ENCODE data around the gene KCNJ16. TPM values are rescaled to one million over a fixed set of nuclear protein-coding genes. Genes with fewer than 3 reads are reported as not detected.

Gene KCNJ16
- total RNA-seq, 2 donors from 2014 or later, result not detected

DNA sequence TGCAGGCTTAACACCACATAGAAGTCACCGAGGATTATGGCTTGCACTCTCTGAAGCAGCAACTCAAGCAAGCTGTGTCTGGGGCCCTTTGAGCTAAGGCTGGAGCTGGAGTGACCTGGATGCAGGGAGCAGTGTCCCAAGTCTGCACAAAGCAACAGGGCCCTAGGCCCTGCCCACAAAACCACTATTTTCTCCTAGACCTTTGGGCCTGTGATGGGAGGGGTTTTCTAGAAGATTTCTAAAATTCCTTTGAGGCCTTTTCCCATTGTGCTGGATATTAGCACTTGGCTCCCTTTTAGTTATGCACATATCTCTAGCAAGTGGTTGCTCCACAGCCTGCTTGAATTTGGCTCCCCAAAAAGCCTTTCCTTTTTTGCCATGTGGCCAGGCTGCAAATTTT, 44.5 kb downstream of the KCNJ16 start:
- Mint-ChIP-seq H3K27ac (no peak overlapping the region), H3K9me3 (no peaks in the 10 kb centered on the region), H3K4me1 (no peaks in the 10 kb centered on the region), H3K36me3 (ENCODE audit: low read depth) (no peaks in the 10 kb centered on the region), H3K4me3 (no peak overlapping the region), H3K27me3 (peaks cover 3% of the 10 kb centered on the region)
- ATAC-seq (replicated peaks), result no peak

DNA sequence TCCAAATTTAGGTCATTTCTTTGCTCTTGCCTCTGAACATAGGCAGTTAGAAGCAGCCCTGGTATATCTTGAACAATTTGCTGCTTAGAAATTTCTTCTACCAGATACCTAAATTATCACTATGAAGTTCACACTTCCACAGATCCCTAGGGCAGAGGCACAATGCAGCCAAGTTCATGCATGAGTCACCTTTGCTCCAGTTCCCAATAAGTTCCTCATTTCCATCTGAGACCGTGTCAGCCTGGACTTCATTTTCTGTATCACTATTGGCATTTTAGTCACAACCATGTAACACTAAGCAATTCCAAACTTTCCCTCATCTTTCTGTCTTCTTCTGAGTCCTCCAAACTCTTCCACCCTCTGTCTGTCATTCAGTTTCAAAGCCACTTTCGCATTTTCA, 45.0 kb downstream of the KCNJ16 start:
- Mint-ChIP-seq H3K9me3 (no peaks in the 10 kb centered on the region), H3K4me3 (no peak overlapping the region), H3K27ac (no peak overlapping the region), H3K27me3 (peaks cover 3% of the 10 kb centered on the region), H3K4me1 (no peaks in the 10 kb centered on the region), H3K36me3 (ENCODE audit: low read depth) (no peaks in the 10 kb centered on the region)
- ATAC-seq (replicated peaks), result no peak

DNA sequence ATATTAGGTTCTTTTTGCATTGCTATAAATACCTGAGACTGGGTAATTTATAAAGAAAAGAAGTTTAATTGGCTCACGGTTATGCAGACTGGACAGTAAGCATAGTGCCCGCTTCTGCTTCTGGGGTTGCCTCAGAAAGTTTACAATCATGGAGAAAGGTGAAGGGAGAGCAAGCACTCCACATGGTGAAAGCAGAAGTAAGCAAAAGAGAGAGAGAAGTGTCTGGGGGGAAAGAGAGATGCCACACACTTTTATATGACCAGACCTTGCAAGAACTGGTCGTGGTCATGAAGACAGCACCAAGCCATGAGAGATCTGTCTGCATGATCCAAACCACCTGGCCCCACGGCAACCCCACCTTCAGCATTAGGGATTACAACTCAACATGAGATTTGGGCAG, 45.4 kb downstream of the KCNJ16 start:
- Mint-ChIP-seq H3K9me3 (no peaks in the 10 kb centered on the region), H3K27me3 (peaks cover 3% of the 10 kb centered on the region), H3K27ac (no peak overlapping the region), H3K4me1 (no peaks in the 10 kb centered on the region), H3K36me3 (ENCODE audit: low read depth) (no peaks in the 10 kb centered on the region), H3K4me3 (no peak overlapping the region)
- ATAC-seq (replicated peaks), result no peak

DNA sequence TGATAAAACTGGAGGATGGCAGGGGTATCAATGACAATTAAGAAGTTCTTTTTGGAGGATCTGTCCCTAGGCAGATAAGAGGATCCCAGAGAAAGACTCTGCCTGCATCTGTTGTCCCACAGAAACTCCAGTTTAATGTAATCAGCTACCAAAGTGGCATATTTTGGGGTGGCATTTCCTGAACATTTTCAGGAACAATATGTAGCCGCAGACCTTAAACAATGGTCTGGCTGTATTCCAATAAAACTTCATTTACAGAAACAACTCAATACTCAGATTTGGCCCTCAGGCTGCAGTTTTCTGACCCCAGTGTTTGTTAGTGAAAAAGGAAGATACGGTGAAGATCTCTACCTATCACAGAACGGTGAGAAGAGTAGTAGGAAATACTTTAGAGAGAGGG, 46.1 kb downstream of the KCNJ16 start:
- H3K27me3 Mint-ChIP-seq, result peaks cover 3% of the 10 kb centered on the region
- no peak overlapping the region for H3K27ac Mint-ChIP-seq
- no peaks in the 10 kb centered on the region for H3K9me3 Mint-ChIP-seq
- ATAC-seq (replicated peaks), result no peak
- no peaks in the 10 kb centered on the region for H3K4me1 Mint-ChIP-seq
- no peak overlapping the region for H3K4me3 Mint-ChIP-seq
- no peaks in the 10 kb centered on the region for H3K36me3 Mint-ChIP-seq (ENCODE audit: low read depth)

DNA sequence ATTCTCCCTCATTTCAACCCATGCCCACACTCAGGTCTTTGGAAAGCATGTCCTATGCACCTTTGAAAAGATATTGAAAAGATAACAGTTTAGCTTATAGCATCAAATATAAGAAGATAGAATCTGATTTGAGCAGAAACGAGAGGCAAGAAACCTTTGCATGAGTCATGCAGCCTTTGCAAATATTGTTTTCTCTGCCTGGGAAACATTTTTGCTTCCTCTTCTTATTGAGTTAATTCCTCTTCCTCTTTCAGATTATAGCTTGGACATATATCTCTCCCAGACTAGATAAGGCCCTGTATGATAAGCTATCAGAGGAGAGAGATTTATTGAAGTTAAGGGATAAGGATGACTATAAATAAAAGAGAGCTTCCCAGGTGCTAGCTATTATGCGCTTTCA, 48.2 kb downstream of the KCNJ16 start:
- H3K27me3 Mint-ChIP-seq, result peaks cover 3% of the 10 kb centered on the region
- H3K36me3 Mint-ChIP-seq (ENCODE audit: low read depth), result no peaks in the 10 kb centered on the region
- ATAC-seq (replicated peaks), result no peak
- H3K9me3 Mint-ChIP-seq, result no peaks in the 10 kb centered on the region
- no peak overlapping the region for H3K4me3 Mint-ChIP-seq
- H3K4me1 Mint-ChIP-seq, result no peaks in the 10 kb centered on the region
- H3K27ac Mint-ChIP-seq, result no peak overlapping the region

DNA sequence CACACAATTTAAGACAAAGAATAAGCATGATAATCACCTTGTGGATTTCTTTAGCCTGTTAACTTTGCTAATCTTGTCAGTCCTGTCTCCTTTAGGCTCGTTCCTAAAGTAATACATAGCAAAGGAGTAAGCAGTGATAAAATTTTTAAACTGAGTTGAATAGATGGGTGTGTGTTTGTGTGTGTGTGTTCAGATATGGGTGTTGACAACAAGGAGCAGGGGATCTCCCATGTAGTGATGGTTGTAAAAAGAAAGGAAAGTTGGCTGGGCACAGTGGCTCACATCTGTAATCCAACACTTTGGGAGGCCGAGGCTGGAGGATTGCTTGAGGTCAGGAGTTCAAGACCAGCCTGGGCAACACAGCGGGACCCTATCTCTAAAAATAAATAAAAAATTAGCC, 49.7 kb downstream of the KCNJ16 start:
- no peaks in the 10 kb centered on the region for H3K36me3 Mint-ChIP-seq (ENCODE audit: low read depth)
- no peak overlapping the region for H3K27ac Mint-ChIP-seq
- H3K9me3 Mint-ChIP-seq, result no peaks in the 10 kb centered on the region
- no peak overlapping the region for H3K4me3 Mint-ChIP-seq
- peaks cover 3% of the 10 kb centered on the region for H3K27me3 Mint-ChIP-seq
- ATAC-seq (replicated peaks), result no peak
- H3K4me1 Mint-ChIP-seq, result no peaks in the 10 kb centered on the region

DNA sequence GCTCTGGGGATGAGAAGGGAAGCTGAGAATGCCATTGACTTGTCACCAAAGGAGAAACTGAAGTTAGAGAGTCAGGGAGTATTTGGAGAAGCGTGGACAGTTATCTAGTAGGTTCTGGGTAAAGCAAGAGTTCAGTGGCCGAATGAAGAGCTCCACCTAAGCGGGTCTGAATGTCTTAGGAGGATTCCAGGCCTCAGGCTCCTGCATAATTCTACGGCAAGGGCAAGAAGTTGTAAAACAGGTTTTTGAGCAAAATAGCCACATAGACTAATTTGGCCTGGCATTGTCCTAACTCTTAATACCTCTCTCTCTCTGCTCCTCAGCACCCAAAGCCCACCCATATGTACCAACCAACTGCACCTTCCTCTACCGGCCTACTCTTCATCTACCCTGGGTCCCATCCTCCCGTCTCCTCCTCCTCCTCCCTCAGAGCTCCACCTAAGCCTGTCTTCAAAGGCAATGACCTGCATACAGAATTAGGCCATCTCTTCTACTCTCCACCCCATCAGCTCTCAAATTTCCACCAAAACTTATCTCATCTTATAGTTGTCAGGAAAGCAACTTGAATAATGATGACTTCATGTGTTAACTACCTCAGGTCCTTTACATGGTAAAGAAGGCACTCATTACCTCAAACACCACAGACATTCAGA, 52.3 kb downstream of the KCNJ16 start:
- no peak overlapping the region for H3K4me3 Mint-ChIP-seq
- H3K27ac Mint-ChIP-seq, result no peak overlapping the region
- no peak for ATAC-seq (replicated peaks)
- no peaks in the 10 kb centered on the region for H3K36me3 Mint-ChIP-seq (ENCODE audit: low read depth)
- no peaks in the 10 kb centered on the region for H3K4me1 Mint-ChIP-seq
- H3K9me3 Mint-ChIP-seq, result no peaks in the 10 kb centered on the region
- peaks cover 7% of the 10 kb centered on the region for H3K27me3 Mint-ChIP-seq

DNA sequence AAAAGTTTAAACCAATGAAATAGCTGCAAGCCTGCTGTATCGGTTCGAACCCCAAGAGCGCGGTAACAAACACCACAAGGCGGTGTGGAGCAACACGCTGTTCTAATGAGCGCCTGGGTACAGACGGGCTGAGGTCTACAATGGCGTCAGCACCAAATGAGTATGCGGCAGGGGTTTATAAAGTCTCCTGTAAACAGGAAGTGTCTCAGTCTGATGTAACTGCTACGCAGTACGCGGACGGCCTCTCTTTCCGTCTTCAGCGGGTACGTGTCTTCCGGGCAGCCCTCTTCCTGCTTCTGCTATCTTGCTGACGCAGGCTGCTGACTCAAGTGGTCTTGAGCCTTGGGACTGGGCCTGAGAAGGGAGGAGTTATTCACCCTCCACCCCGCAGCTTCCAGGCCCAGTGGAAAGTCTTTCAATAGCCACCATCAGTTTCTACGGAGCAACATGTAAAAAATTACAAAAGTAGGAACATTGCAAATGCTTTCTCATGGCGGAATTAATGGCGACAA, 53.8 kb downstream of the KCNJ16 start:
- no peaks in the 10 kb centered on the region for H3K36me3 Mint-ChIP-seq (ENCODE audit: low read depth)
- no peak overlapping the region for H3K27ac Mint-ChIP-seq
- peaks cover 8% of the 10 kb centered on the region for H3K27me3 Mint-ChIP-seq
- no peak overlapping the region for H3K4me3 Mint-ChIP-seq
- ATAC-seq (replicated peaks), result no peak
- H3K4me1 Mint-ChIP-seq, result no peaks in the 10 kb centered on the region
- H3K9me3 Mint-ChIP-seq, result no peaks in the 10 kb centered on the region

DNA sequence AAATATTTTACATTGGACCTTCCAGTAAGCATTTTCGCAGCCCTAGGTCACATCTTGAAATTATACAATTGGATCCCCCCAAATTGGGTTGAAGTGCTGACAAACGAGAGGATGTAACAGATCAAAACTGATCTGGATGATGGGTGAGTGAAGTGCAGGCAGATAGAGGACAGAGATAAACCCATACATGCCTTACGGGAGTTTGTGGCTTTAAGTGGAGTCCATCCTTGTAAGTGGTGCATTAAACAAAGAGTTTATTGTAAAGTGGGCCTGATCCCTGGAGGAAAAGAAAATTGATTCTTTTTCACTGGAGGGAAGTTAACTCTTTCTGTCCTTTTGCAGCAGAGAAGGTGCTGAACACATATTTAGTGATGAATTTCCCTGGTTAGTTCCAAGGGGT, 55.3 kb downstream of the KCNJ16 start:
- Mint-ChIP-seq H3K27me3 (peaks cover 11% of the 10 kb centered on the region), H3K27ac (no peak overlapping the region), H3K36me3 (ENCODE audit: low read depth) (no peaks in the 10 kb centered on the region), H3K4me1 (no peaks in the 10 kb centered on the region), H3K9me3 (no peaks in the 10 kb centered on the region), H3K4me3 (no peak overlapping the region)
- ATAC-seq (replicated peaks), result no peak

DNA sequence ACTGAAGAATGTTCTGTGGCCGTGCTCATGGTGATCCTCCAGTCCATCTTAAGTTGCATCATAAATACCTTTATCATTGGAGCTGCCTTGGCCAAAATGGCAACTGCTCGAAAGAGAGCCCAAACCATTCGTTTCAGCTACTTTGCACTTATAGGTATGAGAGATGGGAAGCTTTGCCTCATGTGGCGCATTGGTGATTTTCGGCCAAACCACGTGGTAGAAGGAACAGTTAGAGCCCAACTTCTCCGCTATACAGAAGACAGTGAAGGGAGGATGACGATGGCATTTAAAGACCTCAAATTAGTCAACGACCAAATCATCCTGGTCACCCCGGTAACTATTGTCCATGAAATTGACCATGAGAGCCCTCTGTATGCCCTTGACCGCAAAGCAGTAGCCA, 57.5 kb downstream of the KCNJ16 start:
- peaks cover 8% of the 10 kb centered on the region for H3K4me1 Mint-ChIP-seq
- no peak overlapping the region for H3K4me3 Mint-ChIP-seq
- peaks cover 11% of the 10 kb centered on the region for H3K27me3 Mint-ChIP-seq
- H3K9me3 Mint-ChIP-seq, result no peaks in the 10 kb centered on the region
- H3K36me3 Mint-ChIP-seq (ENCODE audit: low read depth), result no peaks in the 10 kb centered on the region
- H3K27ac Mint-ChIP-seq, result no peak overlapping the region
- ATAC-seq (replicated peaks), result no peak

DNA sequence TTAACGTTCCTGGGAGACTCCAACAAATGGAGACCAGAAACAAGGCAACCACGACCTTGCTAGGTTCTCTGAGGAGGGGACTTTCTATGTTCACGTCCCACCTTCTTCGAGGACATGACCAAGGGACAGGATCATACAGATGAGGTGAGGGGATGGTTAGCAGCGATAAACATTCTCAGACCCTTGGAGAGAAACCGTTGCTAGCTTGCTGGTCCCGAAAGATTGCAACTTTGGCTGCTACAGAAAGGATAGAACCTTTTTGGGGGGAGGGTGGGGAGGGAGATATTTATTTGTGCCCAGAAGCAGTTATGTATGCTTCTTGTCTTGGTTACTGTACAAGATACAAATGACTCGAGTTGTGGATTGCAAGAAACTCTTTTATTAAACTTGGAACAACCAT, 59.0 kb downstream of the KCNJ16 start:
- peaks cover 11% of the 10 kb centered on the region for H3K27me3 Mint-ChIP-seq
- no peak for ATAC-seq (replicated peaks)
- H3K9me3 Mint-ChIP-seq, result no peaks in the 10 kb centered on the region

DNA sequence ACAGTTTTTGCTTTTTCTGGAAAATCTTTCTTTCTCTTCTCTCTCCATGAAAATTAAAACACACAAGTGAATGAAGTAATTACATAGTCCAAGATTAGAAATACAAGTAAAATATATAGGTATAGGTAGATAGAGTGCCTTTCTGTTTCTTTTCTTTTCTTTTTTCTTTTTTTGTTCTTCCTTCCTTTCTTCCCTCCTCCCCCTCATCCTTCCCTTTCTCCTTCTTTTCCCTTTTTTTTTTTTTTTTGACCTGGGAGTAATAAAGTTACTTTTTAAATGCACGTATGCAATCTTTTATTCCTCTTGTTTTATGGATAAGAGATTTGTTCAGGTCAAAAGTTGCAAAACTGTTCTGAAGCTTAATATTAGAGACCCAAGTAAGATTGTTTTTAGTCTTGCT, 59.8 kb downstream of the KCNJ16 start:
- Mint-ChIP-seq H3K9me3 (no peaks in the 10 kb centered on the region), H3K27ac (no peak overlapping the region), H3K36me3 (ENCODE audit: low read depth) (no peaks in the 10 kb centered on the region), H3K4me3 (no peak overlapping the region), H3K4me1 (peaks cover 10% of the 10 kb centered on the region), H3K27me3 (peaks cover 11% of the 10 kb centered on the region)
- no peak for ATAC-seq (replicated peaks)

More for the DNA sequence above, 59.0 kb downstream of the KCNJ16 start:
- Mint-ChIP-seq H3K4me3 (no peak overlapping the region), H3K36me3 (ENCODE audit: low read depth) (no peaks in the 10 kb centered on the region), H3K4me1 (peaks cover 10% of the 10 kb centered on the region), H3K27ac (no peak overlapping the region)

DNA sequence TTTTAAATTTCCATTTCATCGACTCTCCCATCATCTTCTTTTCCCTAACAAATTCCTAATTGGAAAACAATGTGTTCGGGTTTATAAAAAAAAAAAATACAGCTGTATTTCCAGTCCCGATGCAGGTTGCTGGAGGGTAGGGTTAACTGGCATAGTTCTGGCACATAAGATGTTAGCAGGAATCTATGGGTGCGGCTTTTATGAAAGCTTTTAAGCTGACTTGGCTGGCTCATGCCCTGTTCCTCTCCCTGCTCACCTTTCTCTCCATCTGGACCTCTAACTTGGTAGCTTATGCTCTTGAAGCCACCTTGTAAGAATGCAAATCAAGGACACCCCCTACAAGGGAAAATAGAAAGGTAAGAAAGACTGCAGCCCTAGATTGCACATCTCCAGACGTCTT, 61.1 kb downstream of the KCNJ16 start:
- ATAC-seq (replicated peaks), result no peak
- no peaks in the 10 kb centered on the region for H3K9me3 Mint-ChIP-seq
- H3K27me3 Mint-ChIP-seq, result peaks cover 9% of the 10 kb centered on the region
- no peak overlapping the region for H3K27ac Mint-ChIP-seq
- peaks cover 10% of the 10 kb centered on the region for H3K4me1 Mint-ChIP-seq
- no peaks in the 10 kb centered on the region for H3K36me3 Mint-ChIP-seq (ENCODE audit: low read depth)
- H3K4me3 Mint-ChIP-seq, result no peak overlapping the region

DNA sequence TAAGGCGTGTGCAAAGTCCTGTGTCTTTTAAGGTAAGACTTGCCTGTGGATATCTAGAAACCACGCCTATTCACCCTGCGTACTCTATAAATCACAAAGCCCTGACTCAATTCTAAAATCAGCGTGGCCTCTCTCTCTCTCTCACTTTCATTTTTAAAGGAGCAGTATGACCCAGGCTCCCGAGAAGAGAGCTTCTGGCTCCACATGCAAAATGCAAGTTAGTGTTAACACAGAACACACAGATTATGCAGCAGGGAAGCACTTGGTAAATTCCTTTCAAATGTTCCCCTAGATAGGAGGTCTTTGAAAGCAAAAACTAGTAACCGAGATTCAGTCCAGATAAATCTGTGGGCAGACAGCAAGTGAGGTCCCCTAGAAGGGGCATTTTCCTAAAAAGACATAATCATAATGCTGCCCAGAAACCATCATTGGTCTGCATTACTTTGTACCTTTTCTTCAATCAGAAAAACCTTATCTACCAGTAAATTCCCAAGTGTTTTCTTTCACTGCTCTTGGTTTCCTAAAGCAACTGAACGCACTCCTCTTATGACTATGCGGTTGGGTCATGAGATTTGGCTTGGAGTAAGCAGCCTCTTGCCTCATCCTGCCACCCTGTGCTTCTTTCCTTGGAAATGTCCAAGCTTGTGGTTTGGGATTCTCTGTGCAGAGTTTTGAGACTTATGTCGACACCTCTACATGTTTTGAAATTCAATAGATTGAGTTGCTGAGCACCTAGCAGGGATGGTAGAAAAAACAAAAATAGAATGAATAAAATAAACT, 62.6 kb downstream of the KCNJ16 start:
- no peaks in the 10 kb centered on the region for H3K36me3 Mint-ChIP-seq (ENCODE audit: low read depth)
- no peaks in the 10 kb centered on the region for H3K9me3 Mint-ChIP-seq
- peaks cover 4% of the 10 kb centered on the region for H3K27me3 Mint-ChIP-seq
- peak; percentile 95 for ATAC-seq (replicated peaks)
- H3K4me3 Mint-ChIP-seq, result peak overlapping the region; percentile 64
- peaks cover 10% of the 10 kb centered on the region for H3K4me1 Mint-ChIP-seq
- H3K27ac Mint-ChIP-seq, result peak overlapping the region; percentile 54

DNA sequence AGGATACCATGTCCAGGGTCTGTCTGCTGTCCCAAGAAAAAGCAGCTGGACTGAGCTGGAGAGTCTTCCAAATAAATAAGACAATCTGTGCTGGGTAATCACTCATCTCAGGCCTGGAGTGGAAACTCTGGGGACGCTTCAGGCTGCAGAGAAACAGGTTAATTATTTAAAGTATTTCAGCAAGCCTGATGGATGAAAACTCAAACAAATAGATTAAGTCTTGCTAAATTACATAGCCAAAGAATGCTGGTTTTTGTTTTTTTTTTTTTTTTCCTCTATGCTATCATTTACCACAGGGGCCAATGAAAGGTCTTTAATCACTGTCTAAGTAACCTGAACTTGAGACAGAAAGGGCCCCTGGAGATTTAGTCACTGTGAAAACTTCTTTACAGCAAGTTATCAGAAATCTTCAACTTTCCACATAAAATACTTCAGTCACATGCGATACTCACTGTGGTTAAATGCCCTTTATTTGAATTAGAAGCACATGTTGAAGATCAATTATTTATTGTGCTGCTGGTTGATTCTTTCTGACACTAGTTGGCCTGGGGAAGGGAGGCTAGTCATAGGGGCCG, 63.4 kb downstream of the KCNJ16 start:
- H3K36me3 Mint-ChIP-seq (ENCODE audit: low read depth), result no peaks in the 10 kb centered on the region
- H3K9me3 Mint-ChIP-seq, result no peaks in the 10 kb centered on the region
- H3K27me3 Mint-ChIP-seq, result peaks cover 4% of the 10 kb centered on the region
- no peak overlapping the region for H3K27ac Mint-ChIP-seq
- peaks cover 10% of the 10 kb centered on the region for H3K4me1 Mint-ChIP-seq
- peak overlapping the region; percentile 64 for H3K4me3 Mint-ChIP-seq
- ATAC-seq (replicated peaks), result no peak

Measured in activated T-helper 17 cell treated with anti-CD3 and anti-CD28 coated beads, Interleukin-2, amount 50 U/mL, for 72 hours (primary cell).